GM12878 (cell line): Measurements from ENCODE around the gene TGM5. TPM values are rescaled to one million over a fixed set of nuclear protein-coding genes. Genes with fewer than 3 reads are reported as not detected.

Experiments
- ATAC-seq: fragments of 200-7000 bp; cut with Tn5 transposase; 3 replicates; pipeline ENCODE4 v1.9.1; 2020; ENCODE audit warnings: mild to moderate bottlenecking, moderate library complexity
- BruUV-seq: library from RNA; stranded (reverse); fragments of 400-500 nt; replicated peaks from 2 replicates; lab custom pipeline; 2021; lab: Mats Ljungman, UMichigan
- CTCF ChIA-PET: fragments of 300-600 bp; sonication (Branson Sonifier 250); formaldehyde crosslinking; extraction: SDS; loops from one replicate; lab custom pipeline; 2021; ENCODE audit warnings: inconsistent platforms; lab: Yijun Ruan, JAX
- POLR2A ChIA-PET: fragments of 350-600 bp; formaldehyde crosslinking; extraction: SDS; loops from one replicate; lab custom pipeline; 2021; ENCODE audit warnings: inconsistent platforms; lab: Charles Lee
- RAD21 ChIA-PET: fragments of 300-600 bp; sonication (Branson Sonifier 250); formaldehyde crosslinking; loops from one replicate; lab custom pipeline; 2023; ENCODE audit warnings: antibody characterized with exemption; ENCODE audit not compliant: unreplicated experiment; lab: Charles Lee
- SMC1A ChIA-PET: fragments of 300-600 bp; sonication (Branson Sonifier 250); formaldehyde crosslinking; loops from one replicate; lab custom pipeline; 2023; ENCODE audit not compliant: unreplicated experiment, uncharacterized antibody; lab: Charles Lee
- DNase-seq: peaks from one replicate; pipeline ENCODE4 v3.0.0-alpha.2; 2011; ENCODE audit warnings: low read depth, low spot score
- FAIRE-seq: peaks from 3 replicates; lab custom pipeline; 2011; peaks lifted over from hg19 to GRCh38; lab: Jason Lieb, UNC
- H2AFZ ChIP-seq: 2 replicates; pipeline ENCODE4 v1.6.0; 2011; ENCODE audit warnings: low read depth, low read length, control low read depth; ENCODE audit not compliant: control insufficient read depth
- H3K27ac ChIP-seq: 2 replicates; pipeline ENCODE4 v1.5.1; 2011; ENCODE audit warnings: control low read depth; ENCODE audit not compliant: control insufficient read depth, insufficient read depth
- H3K27me3 ChIP-seq, 2 experiments: replicated peaks in 1 of 2; 2 replicates each; pipeline versions ENCODE4 v1.6.0 to v1.6.1; 2011; ENCODE audit warnings: low read length in 1 of 2; ENCODE audit not compliant: control insufficient read depth in 2 of 2, insufficient read depth in 2 of 2
- H3K36me3 ChIP-seq, 2 experiments: 2 replicates each; pipeline ENCODE4 v1.5.1; 2011; ENCODE audit warnings: low read length in 1 of 2; ENCODE audit not compliant: control insufficient read depth in 2 of 2, insufficient read depth in 2 of 2
- H3K4me1 ChIP-seq: 2 replicates; pipeline ENCODE4 v1.6.1; 2011; ENCODE audit warnings: mild to moderate bottlenecking, low read length, moderate library complexity, mixed read lengths; ENCODE audit not compliant: control insufficient read depth, insufficient read depth
- H3K4me2 ChIP-seq: 2 replicates; pipeline ENCODE4 v1.6.0; 2011; ENCODE audit warnings: control low read depth; ENCODE audit not compliant: control insufficient read depth, insufficient read depth
- H3K4me3 ChIP-seq: fragments of 200-600 bp; sonication (generic); 2 replicates; pipeline ENCODE4 v1.5.1; 2016
- H3K79me2 ChIP-seq: 2 replicates; pipeline ENCODE4 v1.6.0; 2011; ENCODE audit warnings: low read length; ENCODE audit not compliant: control insufficient read depth, insufficient read depth
- H3K9ac ChIP-seq: 2 replicates; pipeline ENCODE4 v1.8.0; 2011; ENCODE audit warnings: low read length, control low read depth, mixed read lengths; ENCODE audit not compliant: control insufficient read depth, insufficient read depth
- H3K9me3 ChIP-seq: replicated peaks from 3 replicates; pipeline ENCODE4 v1.5.1; 2011; ENCODE audit warnings: mild to moderate bottlenecking, low read length; ENCODE audit not compliant: control insufficient read depth, insufficient read depth
- H4K20me1 ChIP-seq: 2 replicates; pipeline ENCODE4 v1.6.0; 2011; ENCODE audit not compliant: control insufficient read depth, insufficient read depth
- CHD2 ChIP-seq: IDR thresholded peaks from 2 replicates; pipeline ENCODE4 v1.6.1; 2011; ENCODE audit warnings: low read depth, low read length, improper control_type of control experiment, borderline replicate concordance
- ESRRA ChIP-seq: IDR thresholded peaks from 2 replicates; pipeline ENCODE4 v1.6.1; 2012; ENCODE audit warnings: mild to moderate bottlenecking, low read length, improper control_type of control experiment
- HDAC2 ChIP-seq: fragments of 200-600 bp; sonication (generic); IDR thresholded peaks from 2 replicates; pipeline ENCODE4 v1.6.1; 2017
- MEF2A ChIP-seq: IDR thresholded peaks from 2 replicates; pipeline ENCODE4 v1.6.1; 2011; ENCODE audit warnings: low read depth, mild to moderate bottlenecking, low read length, moderate library complexity; ENCODE audit not compliant: insufficient read depth
- POLR2AphosphoS5 ChIP-seq: IDR thresholded peaks from 2 replicates; pipeline ENCODE4 v1.6.1; 2011; ENCODE audit warnings: mild to moderate bottlenecking, low read length, inconsistent platforms
- RCOR1 ChIP-seq: conservative IDR thresholded peaks from 2 replicates; pipeline ENCODE4 v1.6.1; 2012; ENCODE audit warnings: low read depth, low read length, improper control_type of control experiment
- SREBF1 ChIP-seq: IDR thresholded peaks from 2 replicates; pipeline ENCODE4 v1.6.1; 2012; ENCODE audit warnings: mild to moderate bottlenecking, low read length
- STAT1 ChIP-seq: fragments of 450-650 bp; conservative IDR thresholded peaks from 2 replicates; pipeline ENCODE4 v1.6.1; 2014; ENCODE audit warnings: antibody characterized with exemption, mild to moderate bottlenecking
- ZBED1 ChIP-seq: IDR thresholded peaks from 2 replicates; pipeline ENCODE4 v1.6.1; 2016; ENCODE audit warnings: borderline replicate concordance
- ZNF217 ChIP-seq: fragments of 450-650 bp; IDR thresholded peaks from 2 replicates; pipeline ENCODE4 v1.6.1; 2017; ENCODE audit warnings: antibody characterized with exemption, mild to moderate bottlenecking
- ZNF687 ChIP-seq: fragments of 450-650 bp; IDR thresholded peaks from 2 replicates; pipeline ENCODE4 v1.6.1; 2017; ENCODE audit warnings: mild to moderate bottlenecking, moderate library complexity
- WGBS: methylation state at CpG from one replicate; pipeline ENCODE4 v1.1.6; 2016; ENCODE audit warnings: low lambda C conversion rate; ENCODE audit not compliant: insufficient replicate concordance, insufficient coverage; ENCODE audit errors: missing lambda C conversion rate; 5-methylcytosine and 5-hydroxymethylcytosine counted together
- in situ Hi-C: fragments of 300-500 bp; cut with MboI; formaldehyde crosslinking; loops from 9 replicates; pipeline ENCODE4 v1.14.3; 2018; ENCODE audit warnings: mixed read lengths
- intact Hi-C: fragments of 100-400 bp; cut with micrococcal nuclease; formaldehyde crosslinking; loops from one replicate; pipeline ENCODE4 v1.14.2; 2022; ENCODE audit not compliant: unreplicated experiment
- polyA plus RNA-seq, 11 experiments: library from polyadenylated mRNA; depleted of rRNA in 4 of 11; unstranded in 6 of 11; stranded (reverse) in 5 of 11; fragments of >200 nt; fragmentation: Nextera tagmentation in 4 of 11; fragmentation: Illumina TruSeq in 1 of 11; extraction: Ambion mirVana in 4 of 11; extraction: Trizol in 1 of 11; gene quantifications; 1 replicate in 1 of 11; 2 replicates in 10 of 11; pipeline versions ENCODE4 v1.2.1 to v1.2.3, GENCODE V29; 2011 to 2016; ENCODE audit warnings: inconsistent platforms in 2 of 11, missing spikeins in 2 of 11, low read depth in 1 of 11
- total RNA-seq, 4 experiments: library from RNA; depleted of rRNA in 3 of 4; stranded (reverse); fragments of >200 nt in 3 of 4; fragmentation: Illumina TruSeq in 1 of 4; extraction: Trizol in 1 of 4; gene quantifications; 2 replicates each; pipeline versions ENCODE4 v1.2.1 to v1.2.3, GENCODE V29; 2013 to 2021
- TF ChIP-seq, protein P1 (sequence below): fragments of 450-650 bp; IDR thresholded peaks from 2 replicates; pipeline ENCODE4 v1.6.1; 2017; ENCODE audit warnings: antibody characterized with exemption, mild to moderate bottlenecking, moderate library complexity

TGM5 gene
- total and polyA plus RNA-seq, 10 of the 15 experiments (the other 5 are each of a cell fraction or from before 2014, with no cell fraction given), result 4.4 to 27.1 (median 5.6) TPM

- H3K27ac ChIP-seq, result no peak overlapping the region
- RAD21 ChIA-PET, result no interaction called here
- no peak for DNase-seq
- intact Hi-C loops (no loop called here), in situ Hi-C loops (no loop called here)
- CTCF ChIA-PET, result interaction anchor here (0.8 to 1.6 kb wide), 4 partner anchors 11 to 59 kb away, joined by 3 to 4 read pairs (median 3); no protein-coding TSS in a partner anchor
- no peak for FAIRE-seq
- BruUV-seq, result no TSS peak
- H3K79me2 ChIP-seq, result no peaks in the 10 kb centered on the region
- no peak for TF ChIP-seq MEF2A
- no peak for TF ChIP-seq RCOR1
- TF ChIP-seq STAT1, result no peak
- TF ChIP-seq POLR2AphosphoS5, result no peak
- no peak for TF ChIP-seq ZBED1
- no peak for TF ChIP-seq ZNF217
- no peaks in the 10 kb centered on the region for H4K20me1 ChIP-seq
- no peaks in the 10 kb centered on the region for H3K9me3 ChIP-seq
- no peak overlapping the region for H3K4me3 ChIP-seq
- SMC1A ChIA-PET, result interaction anchor here (0.8 to 1.2 kb wide), 2 partner anchors 16 to 79 kb away, joined by 3 read pairs; no protein-coding TSS in a partner anchor
- no peak overlapping the region for H2AFZ ChIP-seq
- H3K4me1 ChIP-seq, result no peaks in the 10 kb centered on the region
- POLR2A ChIA-PET, result no interaction called here
- H3K4me2 ChIP-seq, result no peak overlapping the region
- peaks cover 0 to 3% of the 10 kb centered on the region in 2 experiments; a peak in 2 of 4 replicates for H3K27me3 ChIP-seq
- H3K36me3 ChIP-seq, result no peaks in the 10 kb centered on the region
- no peak overlapping the region for H3K9ac ChIP-seq
- ATAC-seq, result no peak
- WGBS, result 47% methylated on average over 9 of the region's 9 CpGs
These were observed 59.7 kb downstream of the TGM5 start for GRCh38 chr15:43207024-43207423.

GRCh38 chr15:43206054-43206453, 60.7 kb downstream of the TGM5 start:
- in situ Hi-C loops, result no loop called here
- Histone ChIP-seq H3K4me2 (no peak overlapping the region), H3K4me1 (no peaks in the 10 kb centered on the region), H3K9ac (no peak overlapping the region), H4K20me1 (no peaks in the 10 kb centered on the region), H3K9me3 (no peaks in the 10 kb centered on the region), H3K27ac (no peak overlapping the region), H3K4me3 (no peak overlapping the region), H3K36me3 (no peaks in the 10 kb centered on the region), H3K79me2 (no peaks in the 10 kb centered on the region), H3K27me3 (peaks cover 0 to 3% of the 10 kb centered on the region in 2 experiments; a peak in 3 of 4 replicates), H2AFZ (no peak overlapping the region)
- POLR2A ChIA-PET, result no interaction called here
- no peak for DNase-seq
- RAD21 ChIA-PET, result no interaction called here
- no TSS peak for BruUV-seq
- 17% methylated on average over 5 of the region's 5 CpGs for WGBS
- CTCF ChIA-PET, result no interaction called here
- ATAC-seq, result no peak
- FAIRE-seq, result no peak
- SMC1A ChIA-PET, result interaction anchor here (0.8 to 1.4 kb wide), 2 partner anchors 17 to 80 kb away, joined by 3 read pairs; no protein-coding TSS in a partner anchor
- intact Hi-C loops, result no loop called here
- TF ChIP-seq CHD2 (no peak), HDAC2 (no peak), ZBED1 (no peak), ESRRA (no peak), ZNF687 (no peak), SREBF1 (no peak)
- TF ChIP-seq, protein P1, sequence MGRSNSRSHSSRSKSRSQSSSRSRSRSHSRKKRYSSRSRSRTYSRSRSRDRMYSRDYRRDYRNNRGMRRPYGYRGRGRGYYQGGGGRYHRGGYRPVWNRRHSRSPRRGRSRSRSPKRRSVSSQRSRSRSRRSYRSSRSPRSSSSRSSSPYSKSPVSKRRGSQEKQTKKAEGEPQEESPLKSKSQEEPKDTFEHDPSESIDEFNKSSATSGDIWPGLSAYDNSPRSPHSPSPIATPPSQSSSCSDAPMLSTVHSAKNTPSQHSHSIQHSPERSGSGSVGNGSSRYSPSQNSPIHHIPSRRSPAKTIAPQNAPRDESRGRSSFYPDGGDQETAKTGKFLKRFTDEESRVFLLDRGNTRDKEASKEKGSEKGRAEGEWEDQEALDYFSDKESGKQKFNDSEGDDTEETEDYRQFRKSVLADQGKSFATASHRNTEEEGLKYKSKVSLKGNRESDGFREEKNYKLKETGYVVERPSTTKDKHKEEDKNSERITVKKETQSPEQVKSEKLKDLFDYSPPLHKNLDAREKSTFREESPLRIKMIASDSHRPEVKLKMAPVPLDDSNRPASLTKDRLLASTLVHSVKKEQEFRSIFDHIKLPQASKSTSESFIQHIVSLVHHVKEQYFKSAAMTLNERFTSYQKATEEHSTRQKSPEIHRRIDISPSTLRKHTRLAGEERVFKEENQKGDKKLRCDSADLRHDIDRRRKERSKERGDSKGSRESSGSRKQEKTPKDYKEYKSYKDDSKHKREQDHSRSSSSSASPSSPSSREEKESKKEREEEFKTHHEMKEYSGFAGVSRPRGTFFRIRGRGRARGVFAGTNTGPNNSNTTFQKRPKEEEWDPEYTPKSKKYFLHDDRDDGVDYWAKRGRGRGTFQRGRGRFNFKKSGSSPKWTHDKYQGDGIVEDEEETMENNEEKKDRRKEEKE, result no peak
